Measurements from ENCODE around the gene CCNB2. TPM values are rescaled to one million over a fixed set of nuclear protein-coding genes. Genes with fewer than 3 reads are reported as not detected.
"Not testable (repeated sequence)": the region's sequence is repeated elsewhere in the genome, so short reads cannot be mapped to it uniquely, and the experiment has no call there.

The CCNB2 gene
- total RNA-seq, 1 donor from 2014 or later, result 0.80 TPM

DNA sequence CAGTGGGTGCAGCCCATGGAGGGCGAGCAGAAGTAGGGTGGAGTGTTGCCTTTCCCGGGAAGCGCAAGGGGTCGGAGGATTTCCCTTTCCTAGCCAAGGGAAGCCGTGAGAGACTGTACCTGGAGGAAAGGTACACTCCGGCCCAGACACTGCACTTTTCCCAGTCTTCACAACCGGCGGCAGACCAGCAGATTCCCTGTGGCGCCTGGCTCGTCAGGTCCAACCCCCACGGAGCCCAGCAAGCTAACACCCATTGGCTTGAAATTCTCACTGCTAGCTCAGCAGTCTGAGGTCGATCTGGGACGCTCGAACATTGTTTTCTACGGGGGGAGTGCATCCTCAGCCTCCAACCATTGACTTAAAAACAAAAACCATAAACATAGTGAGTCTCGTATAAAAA, 26.5 kb downstream of the CCNB2 start:
- DNase-seq (ENCODE audit: low spot score) (no peak), ATAC-seq (no peak)
- intact Hi-C loops (cut with DNase I), result no loop called here

DNA sequence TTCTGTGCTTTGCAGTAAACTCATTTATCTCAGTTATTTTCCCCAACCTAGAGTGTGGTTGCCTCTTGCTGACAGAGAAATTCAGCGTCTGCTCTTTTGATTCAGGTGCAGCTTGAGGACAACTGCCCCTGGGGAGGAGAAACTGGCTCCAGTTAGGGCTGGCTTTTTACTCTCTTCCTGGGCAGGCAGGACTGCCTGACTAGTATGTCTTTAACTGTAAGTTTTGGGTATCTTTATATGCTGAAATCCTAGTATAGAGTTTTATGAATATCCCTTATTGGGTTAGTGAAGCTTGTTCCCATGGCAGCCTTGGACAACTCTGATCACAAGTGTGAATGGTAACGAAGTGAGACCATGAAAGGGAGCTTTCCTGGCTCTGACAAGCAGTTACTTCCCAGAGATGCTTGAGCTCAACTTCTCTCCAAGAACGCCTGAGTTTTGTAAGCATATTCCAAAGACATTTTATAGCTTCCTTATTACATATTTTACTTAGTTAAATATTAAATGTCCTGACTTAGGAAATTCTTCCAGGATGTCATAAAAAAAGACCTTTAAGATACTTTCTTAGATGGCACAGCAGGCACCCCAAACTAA, 27.1 kb downstream of the CCNB2 start:
- DNase-seq (ENCODE audit: low spot score), result no peak
- intact Hi-C loops (cut with DNase I), result no loop called here
- ATAC-seq, result no peak

DNA sequence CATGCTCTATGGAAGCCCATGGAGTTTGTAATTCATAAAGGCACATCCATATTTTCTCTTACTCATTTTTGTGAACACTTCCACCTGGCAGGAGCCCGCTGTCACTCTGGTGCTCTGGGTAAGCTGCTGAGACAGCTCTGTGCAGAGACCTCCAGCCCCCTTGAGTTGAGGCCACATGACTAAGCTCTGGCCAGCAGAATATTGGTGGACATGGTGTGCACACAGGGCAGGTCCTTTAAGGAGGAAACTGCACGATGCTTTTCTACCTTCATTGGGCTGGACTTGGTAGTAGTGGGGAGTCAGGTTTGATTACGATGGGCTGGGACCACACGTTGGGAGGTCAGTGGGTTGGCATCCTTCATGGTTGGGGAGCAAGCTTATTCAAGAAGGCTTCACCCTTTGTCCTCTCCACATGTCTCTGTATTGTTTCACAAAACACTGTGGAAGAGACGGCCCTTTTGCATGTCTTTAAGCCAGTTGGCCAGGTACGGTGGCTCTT, 29.0 kb downstream of the CCNB2 start:
- intact Hi-C loops (cut with DNase I), result no loop called here
- DNase-seq (ENCODE audit: low spot score) (no peak), ATAC-seq (no peak)

DNA sequence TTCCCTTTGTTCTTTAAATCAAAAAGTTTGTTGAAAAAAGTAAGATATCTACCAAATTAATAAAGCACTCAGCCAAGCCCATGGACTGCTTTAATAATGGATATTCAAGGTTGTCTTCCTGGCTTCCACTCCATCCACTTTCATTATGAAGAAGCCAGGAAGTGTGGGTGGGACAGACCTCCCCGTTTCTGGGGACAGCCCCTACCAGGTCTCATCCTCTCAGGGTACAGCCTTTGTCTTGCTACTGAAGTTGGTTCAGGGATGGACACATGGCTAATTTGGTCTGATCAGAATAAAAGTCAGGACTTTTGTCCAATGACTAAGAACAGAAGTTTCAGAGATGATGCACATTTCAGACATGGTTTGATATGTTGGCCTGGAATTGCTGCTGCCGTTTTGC, 32.6 kb downstream of the CCNB2 start:
- DNase-seq (ENCODE audit: low spot score) (no peak), ATAC-seq (no peak)
- intact Hi-C loops (cut with DNase I), result no loop called here

DNA sequence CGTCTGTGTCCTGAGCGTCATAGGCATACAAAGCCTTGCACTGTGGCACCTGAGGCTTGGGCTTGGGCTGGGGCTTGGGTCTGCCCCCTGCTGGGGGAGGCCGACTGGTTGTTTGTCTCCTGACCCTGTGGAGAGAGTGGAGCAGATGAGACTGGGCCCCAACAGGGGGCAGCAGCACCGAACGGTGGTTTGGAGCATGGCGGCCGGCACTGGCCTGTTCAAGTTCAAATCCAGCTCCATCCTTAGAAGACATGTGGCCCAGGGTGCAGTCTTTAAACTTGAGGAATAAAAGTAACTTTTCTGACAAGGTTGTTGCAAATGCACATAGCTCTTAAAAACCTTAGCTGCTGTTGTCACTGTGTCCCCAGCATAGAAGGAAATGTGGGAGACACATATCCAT, 33.3 kb downstream of the CCNB2 start:
- intact Hi-C loops (cut with DNase I), result no loop called here
- ATAC-seq, result peak; percentile 42
- DNase-seq (ENCODE audit: low spot score), result no peak

DNA sequence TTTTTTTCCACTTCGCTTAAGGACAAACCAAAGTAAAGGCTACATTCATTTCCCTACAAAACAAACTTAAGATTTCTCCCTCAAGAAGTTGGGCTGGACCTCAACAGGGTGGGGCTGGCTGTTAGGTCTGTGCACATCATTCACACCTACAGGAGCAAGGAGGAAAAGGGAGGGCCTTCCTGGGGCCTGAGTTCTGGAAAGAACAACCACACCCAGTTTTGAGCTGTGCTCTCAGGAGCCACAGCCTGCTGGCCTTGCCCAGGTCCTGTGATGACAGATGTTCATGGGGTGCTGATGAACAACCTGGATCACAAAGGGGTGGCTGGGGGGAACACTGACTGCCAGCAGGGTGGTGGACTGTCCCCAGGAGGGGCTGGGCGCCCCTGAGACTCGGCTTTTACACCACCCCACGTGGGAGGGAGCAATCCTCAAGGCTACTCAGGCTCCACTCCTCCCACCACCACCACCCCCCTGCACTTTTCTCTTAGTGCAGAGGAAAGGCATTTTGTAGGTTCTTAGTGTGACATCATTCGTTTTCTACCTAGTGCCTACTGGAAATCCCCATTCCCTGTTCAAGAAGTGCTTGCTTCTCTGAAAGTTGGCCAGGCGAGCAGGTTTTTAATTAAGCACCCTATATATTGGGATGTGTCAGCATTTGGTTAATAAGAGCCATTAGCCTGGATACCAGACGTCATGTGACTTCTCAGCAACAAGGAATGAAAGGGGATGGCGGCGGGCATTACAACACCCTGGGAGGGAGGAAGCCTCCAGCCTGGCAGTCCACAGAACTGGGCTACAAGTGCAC, 35.7 kb downstream of the CCNB2 start:
- no peak for DNase-seq (ENCODE audit: low spot score)
- no peak for ATAC-seq
- intact Hi-C loops (cut with DNase I), result no loop called here

DNA sequence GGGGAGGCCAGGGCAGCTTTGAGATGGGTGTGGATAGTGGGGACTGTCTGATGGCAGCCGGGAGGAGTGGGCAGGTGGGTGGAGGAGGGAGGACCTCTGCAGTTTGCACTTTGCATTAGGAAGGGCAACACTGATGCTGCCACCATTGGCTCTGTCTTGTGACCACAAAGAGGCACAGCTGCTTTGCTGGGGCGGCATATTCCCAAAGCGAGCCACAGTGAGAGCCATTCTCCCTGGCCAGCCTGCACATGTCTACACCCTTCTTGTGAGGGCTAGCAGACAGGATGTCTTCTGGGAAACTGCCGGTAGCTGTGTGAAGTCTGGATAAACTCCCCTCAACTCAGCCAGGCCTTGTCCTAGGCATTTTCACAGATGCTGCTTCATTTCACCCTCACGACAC, 38.3 kb downstream of the CCNB2 start:
- DNase-seq (ENCODE audit: low spot score) (no peak), ATAC-seq (no peak)
- intact Hi-C loops (cut with DNase I), result no loop called here

DNA sequence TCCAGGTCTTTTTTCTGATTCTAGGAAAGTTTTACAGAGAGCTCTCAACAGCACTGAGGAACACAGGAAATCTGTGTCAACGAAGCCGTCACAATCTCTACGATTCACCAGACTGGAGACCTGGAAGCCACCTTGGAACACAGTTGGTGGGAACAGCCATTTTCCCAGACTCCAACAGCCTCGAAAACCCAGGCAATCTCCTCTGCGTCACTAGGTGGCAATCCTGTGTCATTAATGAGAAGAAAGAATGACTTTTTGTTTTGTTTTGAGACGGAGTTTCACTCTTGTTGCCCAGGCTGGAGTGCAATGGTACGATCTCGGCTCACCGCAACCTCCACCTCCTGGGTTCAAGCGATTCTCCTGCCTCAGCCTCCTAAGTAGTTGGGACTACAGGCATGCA, 39.6 kb downstream of the CCNB2 start:
- intact Hi-C loops (cut with DNase I); DNase-seq (ENCODE audit: low spot score); ATAC-seq: not testable (repeated sequence)

DNA sequence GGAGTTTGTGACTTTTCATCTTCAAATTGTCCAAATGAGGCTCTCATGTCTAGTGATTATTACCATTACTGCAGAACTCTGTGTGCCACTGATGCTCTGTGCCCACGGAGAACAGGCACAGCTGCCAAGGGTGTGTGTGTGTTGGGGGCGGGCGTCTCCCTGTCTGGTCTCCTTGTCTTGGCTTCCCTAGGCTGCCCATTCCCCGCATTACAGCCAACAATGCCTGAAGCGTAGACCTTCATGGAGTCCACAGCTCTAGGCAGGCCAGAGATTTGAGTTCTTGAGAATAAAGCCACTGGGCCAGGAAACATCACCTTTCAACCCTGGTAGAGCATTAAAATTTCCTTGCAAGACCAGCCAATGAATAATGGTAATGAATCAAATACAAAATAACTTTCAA, 42.7 kb downstream of the CCNB2 start:
- ATAC-seq, result no peak
- intact Hi-C loops (cut with DNase I), result loop anchor here (2.0 kb wide), 1 partner anchor 57 kb away; no protein-coding TSS in a partner anchor
- no peak for DNase-seq (ENCODE audit: low spot score)

DNA sequence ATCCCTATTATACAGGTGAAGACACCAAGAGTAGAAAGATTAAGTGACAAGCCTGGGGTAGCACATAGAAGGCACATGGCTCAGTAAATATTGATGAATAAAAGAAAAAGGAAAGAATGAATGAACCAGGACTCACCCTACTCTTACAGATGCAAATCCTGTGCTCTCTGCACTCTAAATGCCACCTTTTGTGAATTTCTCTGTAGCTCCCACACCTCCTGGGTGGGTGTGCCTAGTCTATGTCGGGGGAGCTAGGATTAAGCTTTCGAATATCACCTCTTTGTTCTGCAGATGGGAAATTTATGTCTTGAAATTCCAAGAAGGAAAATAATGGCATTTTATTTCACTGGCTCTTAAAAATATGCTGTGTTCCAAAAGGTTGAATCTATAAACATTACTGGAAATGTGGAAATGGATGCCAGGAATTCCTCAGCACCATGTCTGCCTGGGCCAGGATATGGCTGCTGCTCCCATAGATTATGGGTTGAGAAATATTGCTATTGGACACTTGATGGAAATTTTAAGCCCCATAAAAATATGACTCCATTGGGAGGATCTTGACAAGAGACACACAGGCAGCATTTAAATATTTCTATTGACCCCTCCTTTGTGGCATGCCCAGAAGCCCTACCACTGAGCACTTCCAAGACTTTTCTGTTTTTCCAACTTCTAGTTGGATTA, 43.3 kb downstream of the CCNB2 start:
- DNase-seq (ENCODE audit: low spot score), result no peak
- peak; percentile 33 for ATAC-seq
- intact Hi-C loops (cut with DNase I), result no loop called here

DNA sequence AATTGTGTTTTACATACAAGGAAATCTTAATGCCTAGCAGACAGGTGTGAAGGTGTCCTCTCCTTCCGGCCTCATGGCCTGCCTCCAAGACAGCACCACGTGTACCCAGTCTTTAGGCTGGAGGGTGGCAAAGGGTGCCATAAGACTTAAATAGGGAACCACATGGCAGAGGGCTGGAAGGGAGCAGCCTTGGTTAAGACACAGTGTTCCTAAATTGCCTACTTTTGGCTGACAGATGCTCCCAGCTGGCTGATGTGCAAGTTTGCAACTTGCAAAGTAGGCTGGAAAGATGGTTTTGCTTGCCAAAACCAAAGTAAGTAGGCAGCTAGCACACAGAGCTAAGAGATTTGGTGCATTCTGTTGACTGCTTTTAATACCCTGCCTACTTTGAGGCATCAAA, 45.2 kb downstream of the CCNB2 start:
- intact Hi-C loops (cut with DNase I), result no loop called here
- DNase-seq (ENCODE audit: low spot score) (no peak), ATAC-seq (no peak)

DNA sequence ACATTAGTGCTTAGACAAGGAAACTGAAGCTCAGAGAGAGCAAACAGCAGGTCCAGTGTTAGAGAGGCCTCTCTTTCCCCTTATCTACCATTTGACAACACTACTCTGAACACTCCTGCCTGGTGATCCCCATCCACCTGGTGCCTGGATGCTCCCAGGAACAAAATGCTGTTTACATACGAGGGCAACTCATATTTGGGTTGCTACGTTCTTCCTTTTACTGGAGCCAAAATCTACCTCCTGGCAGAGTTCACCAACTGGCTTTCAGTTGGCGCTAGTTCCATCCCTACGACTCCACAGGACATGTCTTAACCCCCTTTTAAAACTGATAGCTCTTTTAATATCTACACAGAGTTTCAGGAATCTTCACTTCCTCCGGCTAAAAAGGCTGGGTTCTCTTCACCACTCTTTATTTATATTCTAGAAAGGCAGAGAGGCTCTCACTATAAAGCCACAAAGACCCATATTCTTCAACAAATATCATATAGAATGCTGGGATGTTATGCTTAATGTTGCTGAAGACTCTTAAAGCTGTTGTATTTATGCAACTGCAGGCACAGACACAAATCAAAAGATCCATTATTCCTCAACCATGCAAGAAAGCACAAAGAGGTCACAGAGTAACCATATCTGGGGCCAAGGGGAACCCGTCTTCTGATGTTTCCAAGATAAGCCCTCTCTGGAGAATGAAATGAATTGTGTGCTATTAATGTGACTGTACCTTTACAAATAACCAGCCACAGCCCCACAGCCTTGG, 47.9 kb downstream of the CCNB2 start:
- no peak for ATAC-seq
- intact Hi-C loops (cut with DNase I), result no loop called here

DNA sequence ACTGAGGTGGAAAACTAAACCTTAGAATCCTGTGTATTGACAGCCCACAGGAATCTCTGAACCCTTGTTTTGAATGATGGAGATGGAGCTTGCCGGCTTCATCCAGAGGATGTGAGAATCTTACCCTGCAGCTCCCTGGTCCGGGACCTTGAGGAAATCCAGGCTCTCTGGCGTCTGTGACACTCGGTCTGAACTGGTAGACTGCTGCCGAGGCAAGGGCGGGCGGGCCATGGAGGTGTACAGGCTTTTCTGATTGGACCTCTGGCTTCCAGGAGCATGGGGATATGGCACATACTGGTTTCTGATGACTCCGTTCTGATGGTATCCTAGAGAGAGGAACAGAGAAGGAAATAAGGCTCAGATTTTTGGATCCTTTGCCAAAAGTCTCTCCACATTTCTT, 48.5 kb downstream of the CCNB2 start:
- ATAC-seq (no peak), DNase-seq (ENCODE audit: low spot score) (no peak)
- intact Hi-C loops (cut with DNase I), result no loop called here

More for the DNA sequence above, 47.9 kb downstream of the CCNB2 start:
- DNase-seq (ENCODE audit: low spot score), result no peak

DNA sequence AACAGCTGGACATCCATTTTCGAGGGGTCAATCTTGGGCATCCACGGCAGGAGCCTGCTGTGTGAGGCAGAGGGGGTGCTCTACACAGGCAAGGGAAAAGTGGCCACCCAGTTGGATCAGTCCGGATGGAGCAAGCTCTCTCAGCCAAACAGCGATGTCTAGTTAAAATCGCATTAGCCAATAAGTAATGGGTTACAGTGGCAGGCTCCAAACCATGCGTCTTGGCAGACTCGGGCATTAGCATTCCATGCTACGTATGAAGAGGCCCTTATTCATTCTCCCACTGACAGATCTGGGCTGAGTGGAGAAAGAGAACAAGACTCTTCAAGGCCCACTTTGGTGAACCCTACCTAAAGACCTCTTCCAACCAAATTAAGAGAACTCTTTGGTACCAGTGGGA, 49.3 kb downstream of the CCNB2 start:
- no peak for ATAC-seq
- no peak for DNase-seq (ENCODE audit: low spot score)
- intact Hi-C loops (cut with DNase I), result no loop called here

DNA sequence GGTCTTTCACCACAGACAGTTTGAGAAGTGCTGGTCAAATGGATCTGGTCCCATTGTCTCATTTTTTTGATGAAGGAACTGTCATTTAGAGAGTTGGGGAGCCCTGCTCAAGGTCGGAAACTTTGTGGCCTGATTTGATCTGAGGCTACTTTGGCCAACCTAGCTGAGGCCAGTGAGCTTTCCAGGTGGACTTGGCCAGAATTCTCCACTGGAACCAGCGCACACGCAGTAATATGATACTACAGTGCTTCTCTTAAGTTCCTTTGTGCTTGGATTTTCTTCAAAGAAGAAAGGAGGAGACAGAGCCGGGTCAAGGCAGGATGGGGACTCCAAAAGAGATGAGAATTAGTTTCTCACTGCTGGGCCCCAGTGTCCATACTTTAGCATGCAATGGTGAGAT, 50.5 kb downstream of the CCNB2 start:
- intact Hi-C loops (cut with DNase I), result no loop called here
- DNase-seq (ENCODE audit: low spot score) (peak; percentile 32), ATAC-seq (no peak)

DNA sequence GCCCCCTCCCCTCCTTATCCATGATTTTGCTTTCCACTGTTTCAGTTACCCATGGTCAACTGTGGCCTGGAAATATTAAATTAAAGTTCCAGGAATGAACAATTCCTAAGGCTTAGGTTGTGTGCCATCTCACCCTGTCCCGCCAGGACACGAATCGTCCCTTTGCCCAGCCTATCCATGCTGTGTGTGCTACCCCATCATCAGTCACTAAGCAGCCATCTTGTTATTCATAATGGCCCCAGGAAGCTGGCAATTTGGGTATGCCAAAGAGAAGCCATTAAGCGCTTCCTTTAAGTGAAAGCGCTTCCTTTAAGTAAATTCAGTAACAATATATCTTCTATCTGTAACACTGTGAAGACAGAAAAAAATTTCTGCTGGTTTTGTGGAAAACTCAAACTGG, 52.5 kb downstream of the CCNB2 start:
- ATAC-seq (no peak), DNase-seq (ENCODE audit: low spot score) (no peak)
- intact Hi-C loops (cut with DNase I), result no loop called here

DNA sequence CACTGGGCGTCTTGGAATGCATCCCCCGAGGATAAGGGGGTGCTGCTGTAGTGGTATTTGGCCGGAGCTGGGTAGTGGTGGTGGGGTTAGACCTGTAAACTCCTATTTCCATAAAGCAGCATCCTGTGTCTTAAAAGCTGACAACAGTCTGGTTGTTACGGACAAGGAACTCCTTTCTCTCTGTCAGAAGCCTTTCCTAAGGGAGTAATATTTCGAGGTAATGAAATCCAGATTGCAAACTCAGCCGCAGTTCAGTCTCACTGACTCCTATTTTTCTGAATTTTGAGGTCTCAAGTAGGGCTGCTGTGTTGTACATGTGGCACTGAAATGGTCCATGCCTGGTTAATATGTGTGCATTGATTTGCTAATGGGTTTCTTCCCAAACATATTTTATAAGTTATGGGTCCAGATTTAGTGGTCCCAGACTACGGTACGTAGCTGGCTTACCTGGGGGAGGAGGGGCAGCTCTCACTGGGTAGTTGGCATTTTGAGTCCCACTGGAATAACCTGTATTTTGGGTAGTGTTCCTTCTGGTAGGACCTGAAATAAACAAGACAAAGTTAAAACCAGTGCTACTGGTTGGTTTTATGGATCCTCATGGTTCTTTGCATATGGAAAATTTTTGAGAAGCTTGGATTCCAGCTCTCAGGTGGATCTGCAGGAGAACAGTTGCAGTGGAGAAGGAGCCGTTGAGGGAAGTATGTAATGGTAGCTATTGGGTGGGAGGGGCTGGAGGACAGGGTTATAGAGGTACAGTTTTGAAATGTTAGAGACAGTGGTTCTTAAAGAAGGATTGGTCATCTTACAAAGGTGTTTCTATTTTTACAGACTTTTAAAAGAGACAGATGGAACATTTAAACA, 53.1 kb downstream of the CCNB2 start:
- DNase-seq (ENCODE audit: low spot score) (no peak), ATAC-seq (peak; percentile 83)
- intact Hi-C loops (cut with DNase I), result no loop called here

DNA sequence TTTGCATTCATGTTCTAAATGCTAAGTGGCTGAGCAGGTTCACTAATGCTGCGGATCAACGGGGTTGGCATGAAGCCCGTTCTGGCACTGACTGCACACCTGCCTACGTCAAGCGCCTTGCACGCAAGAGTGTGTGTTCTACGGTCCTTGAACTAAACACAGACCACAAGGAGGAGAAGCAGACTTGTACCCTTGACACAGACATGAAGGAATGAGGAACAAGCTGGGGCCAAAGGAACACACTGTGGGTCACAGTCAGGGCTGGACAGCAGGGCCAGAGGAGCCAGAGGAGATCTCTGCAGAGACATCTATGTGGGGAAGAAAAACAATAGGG, 53.7 kb downstream of the CCNB2 start:
- intact Hi-C loops (cut with DNase I), result no loop called here
- DNase-seq (ENCODE audit: low spot score), result no peak
- no peak for ATAC-seq

DNA sequence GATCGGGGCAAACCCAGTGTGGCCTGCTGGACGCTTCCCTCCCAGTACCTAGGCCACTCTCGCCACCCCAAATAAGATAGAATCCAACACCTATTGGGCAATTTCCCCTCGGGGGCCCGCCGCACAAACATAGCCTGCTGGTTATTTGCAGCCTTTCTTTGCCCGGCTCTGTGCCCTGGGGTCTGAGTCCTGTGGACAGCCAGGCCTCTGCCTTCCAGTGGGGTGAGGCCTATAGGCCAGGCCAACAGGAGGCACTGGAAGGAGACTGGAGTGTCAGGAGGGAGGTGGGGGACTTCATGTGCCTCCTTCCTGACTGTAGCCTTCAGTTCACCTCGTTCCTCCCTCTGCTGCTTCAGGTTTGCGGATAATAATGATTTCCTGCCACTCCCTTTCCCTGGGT, 54.3 kb downstream of the CCNB2 start:
- DNase-seq (ENCODE audit: low spot score) (no peak), ATAC-seq (no peak)
- intact Hi-C loops (cut with DNase I), result no loop called here

All from sciatic nerve (tissue), 2 donors.